BJ (cell line): ENCODE data around the gene CDC42EP3. TPM values are rescaled to one million over a fixed set of nuclear protein-coding genes. Genes with fewer than 3 reads are reported as not detected.

Source experiments
- CTCF ChIA-PET: fragments of 350-600 bp; formaldehyde crosslinking; extraction: SDS; loops from one replicate; lab custom pipeline; 2021; ENCODE audit warnings: antibody characterized with exemption, inconsistent platforms; lab: Yijun Ruan, JAX
- POLR2A ChIA-PET: fragments of 300-600 bp; sonication (Branson Sonifier 250); formaldehyde crosslinking; extraction: SDS; loops from one replicate; lab custom pipeline; 2021; ENCODE audit warnings: antibody characterized with exemption; lab: Charles Lee
- DNase-seq: peaks from one replicate; pipeline ENCODE4 v3.0.0-alpha.2; 2011; ENCODE audit warnings: low read depth
- H3K27me3 ChIP-seq: 2 replicates; pipeline ENCODE4 v1.6.0; 2011; ENCODE audit warnings: low read length; ENCODE audit not compliant: control insufficient read depth, insufficient read depth
- H3K36me3 ChIP-seq: 2 replicates; pipeline ENCODE4 v1.5.1; 2011; ENCODE audit warnings: low read length; ENCODE audit not compliant: control insufficient read depth, insufficient read depth
- H3K4me3 ChIP-seq: 2 replicates; pipeline ENCODE4 v1.5.1; 2011; ENCODE audit warnings: low read depth, mild to moderate bottlenecking, control low read depth, low read length
- polyA plus RNA-seq: library from polyadenylated mRNA; depleted of rRNA; stranded (reverse); fragments of >200 nt; gene quantifications from 2 replicates; pipeline ENCODE4 v1.2.3, GENCODE V29; 2011
- TF ChIP-seq, protein P1 (sequence below): IDR thresholded peaks from 2 replicates; pipeline ENCODE4 v1.5.1; 2011; ENCODE audit warnings: low read depth, mild to moderate bottlenecking, control low read depth, inconsistent platforms, low read length, moderate library complexity; ENCODE audit not compliant: insufficient read depth

Gene CDC42EP3
- polyA plus RNA-seq, 1 experiment = 191 TPM

DNA sequence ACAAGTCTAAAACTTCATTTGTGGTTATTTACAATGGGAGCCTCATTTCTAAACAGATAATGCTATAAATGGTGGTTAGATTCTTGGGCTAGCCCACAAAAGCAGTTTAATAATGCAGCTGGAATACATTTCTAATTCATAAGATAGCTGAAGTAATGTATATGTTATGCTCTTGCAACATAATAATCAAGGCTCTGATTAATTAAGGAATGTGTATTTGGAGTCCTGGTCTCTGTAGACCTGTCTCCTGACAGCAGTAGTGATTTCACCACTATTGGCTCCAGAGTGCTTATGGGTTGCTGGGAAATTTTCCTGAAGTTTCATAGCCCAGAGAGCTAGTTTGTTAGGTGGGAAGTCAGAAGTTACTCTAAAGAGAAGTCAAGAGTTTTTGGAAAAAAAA, 21.3 kb upstream of the CDC42EP3 start:
- H3K27me3 ChIP-seq = no peaks in the 10 kb centered on the region
- no peak overlapping the region for H3K4me3 ChIP-seq
- no peaks in the 10 kb centered on the region for H3K36me3 ChIP-seq
- ChIA-PET CTCF (interaction anchor here (0.7 kb wide), 1 partner anchor 119 kb away, joined by 3 read pairs; no protein-coding TSS in a partner anchor), POLR2A (no interaction called here)
- TF ChIP-seq, protein P1, sequence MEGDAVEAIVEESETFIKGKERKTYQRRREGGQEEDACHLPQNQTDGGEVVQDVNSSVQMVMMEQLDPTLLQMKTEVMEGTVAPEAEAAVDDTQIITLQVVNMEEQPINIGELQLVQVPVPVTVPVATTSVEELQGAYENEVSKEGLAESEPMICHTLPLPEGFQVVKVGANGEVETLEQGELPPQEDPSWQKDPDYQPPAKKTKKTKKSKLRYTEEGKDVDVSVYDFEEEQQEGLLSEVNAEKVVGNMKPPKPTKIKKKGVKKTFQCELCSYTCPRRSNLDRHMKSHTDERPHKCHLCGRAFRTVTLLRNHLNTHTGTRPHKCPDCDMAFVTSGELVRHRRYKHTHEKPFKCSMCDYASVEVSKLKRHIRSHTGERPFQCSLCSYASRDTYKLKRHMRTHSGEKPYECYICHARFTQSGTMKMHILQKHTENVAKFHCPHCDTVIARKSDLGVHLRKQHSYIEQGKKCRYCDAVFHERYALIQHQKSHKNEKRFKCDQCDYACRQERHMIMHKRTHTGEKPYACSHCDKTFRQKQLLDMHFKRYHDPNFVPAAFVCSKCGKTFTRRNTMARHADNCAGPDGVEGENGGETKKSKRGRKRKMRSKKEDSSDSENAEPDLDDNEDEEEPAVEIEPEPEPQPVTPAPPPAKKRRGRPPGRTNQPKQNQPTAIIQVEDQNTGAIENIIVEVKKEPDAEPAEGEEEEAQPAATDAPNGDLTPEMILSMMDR = no peak
- no peak for DNase-seq

DNA sequence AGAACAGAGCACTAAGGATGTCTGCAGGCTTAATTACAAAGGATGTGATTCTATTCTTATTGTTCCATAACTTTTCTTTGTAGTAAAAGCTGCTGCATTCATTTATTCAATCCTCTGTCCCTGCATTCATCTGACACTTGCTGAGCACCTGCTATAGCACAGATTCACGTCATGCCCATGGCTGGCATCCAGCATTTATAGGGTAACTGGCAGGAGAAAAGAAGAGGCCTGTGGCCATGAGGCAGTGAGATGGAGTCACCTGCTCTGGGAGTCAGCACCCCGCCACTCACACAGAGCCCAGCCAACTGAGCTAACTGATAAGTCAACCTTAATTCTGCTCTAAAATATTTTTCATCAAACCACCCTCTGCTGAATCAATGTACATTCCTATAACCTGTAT, 18.3 kb upstream of the CDC42EP3 start:
- no peaks in the 10 kb centered on the region for H3K36me3 ChIP-seq
- no peak overlapping the region for H3K4me3 ChIP-seq
- ChIA-PET POLR2A (interaction anchor here (0.8 kb wide), 1 partner anchor 9 kb away, joined by 3 read pairs; no protein-coding TSS in a partner anchor), CTCF (interaction anchor here (0.7 to 1.8 kb wide), 3 partner anchors 17 to 143 kb away, joined by 3 to 6 read pairs (median 3); no protein-coding TSS in a partner anchor)
- TF ChIP-seq, protein P1 = no peak
- H3K27me3 ChIP-seq = no peaks in the 10 kb centered on the region
- DNase-seq = no peak

DNA sequence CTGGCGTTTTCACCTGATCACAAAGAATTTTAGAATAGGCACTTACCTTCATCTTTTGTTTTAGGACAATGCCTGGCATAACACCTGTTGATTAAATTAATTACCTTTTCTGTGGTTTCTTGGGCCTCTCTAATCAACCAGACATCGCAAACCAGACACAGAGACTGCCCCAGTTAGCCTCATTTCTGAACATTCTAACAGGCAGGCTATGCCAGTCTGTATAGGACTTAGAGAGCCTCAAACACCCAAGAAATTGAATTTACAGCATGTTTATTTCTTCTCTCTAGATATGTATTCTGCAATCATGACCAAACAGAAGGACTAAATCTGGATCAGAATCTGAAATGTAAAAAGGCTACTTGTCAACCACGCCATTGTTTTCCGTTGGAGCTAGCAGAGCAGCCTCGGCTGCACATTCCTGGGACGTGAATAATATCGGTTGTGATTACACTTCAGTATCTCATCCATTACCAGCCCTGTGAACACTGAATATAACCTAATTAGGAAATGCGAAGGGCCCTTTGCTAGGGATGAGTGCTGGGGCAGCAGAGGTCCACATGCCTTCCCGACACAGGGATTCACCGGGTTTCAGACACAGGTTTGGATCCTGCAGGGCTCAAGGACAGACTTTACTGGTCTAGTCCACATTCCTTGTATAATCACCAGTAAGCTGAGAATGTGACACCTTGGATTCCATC, 17.5 kb upstream of the CDC42EP3 start:
- TF ChIP-seq, protein P1 = no peak
- DNase-seq = no peak
- Histone ChIP-seq H3K27me3 (no peaks in the 10 kb centered on the region), H3K4me3 (no peak overlapping the region), H3K36me3 (no peaks in the 10 kb centered on the region)
- ChIA-PET POLR2A (interaction anchor here (0.8 kb wide), 1 partner anchor 10 kb away, joined by 3 read pairs; no protein-coding TSS in a partner anchor), CTCF (interaction anchor here (0.7 to 1.8 kb wide), 3 partner anchors 18 to 144 kb away, joined by 3 to 6 read pairs (median 3); no protein-coding TSS in a partner anchor)

DNA sequence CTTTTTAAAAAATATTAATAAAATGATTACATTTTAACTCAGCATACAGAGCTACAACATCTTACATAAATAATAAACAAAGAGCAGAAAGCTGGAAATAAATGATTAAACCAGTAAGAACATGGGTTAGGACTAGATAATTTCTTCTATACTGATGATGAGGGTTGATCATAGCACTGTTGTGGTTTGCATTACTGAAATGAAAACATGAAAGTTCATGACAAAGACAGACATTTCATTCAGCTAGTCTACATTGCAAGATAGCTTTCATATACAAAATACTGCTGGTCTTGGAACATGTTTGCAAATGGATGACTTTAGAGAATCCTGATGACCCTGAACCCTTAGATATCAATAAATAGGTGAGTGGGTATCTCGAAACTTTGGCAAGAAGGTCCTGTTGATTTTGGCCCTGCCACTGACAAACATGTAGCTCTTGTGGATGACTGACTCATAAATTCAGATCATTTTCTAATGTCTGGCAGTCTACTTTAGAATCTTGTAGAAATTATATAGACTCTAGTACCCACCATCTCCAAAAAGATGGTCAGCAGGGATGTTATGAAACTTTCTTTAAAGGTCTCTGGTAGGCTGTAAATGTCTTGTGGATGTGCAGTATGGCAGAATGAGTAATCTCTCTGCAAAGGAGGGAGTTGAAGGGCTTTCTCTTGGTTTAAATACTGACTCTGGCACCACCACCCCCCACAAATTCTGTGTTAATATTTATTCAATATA, 15.5 kb upstream of the CDC42EP3 start:
- TF ChIP-seq, protein P1 = no peak
- DNase-seq = no peak
- CTCF ChIA-PET = no interaction called here
- no peaks in the 10 kb centered on the region for H3K27me3 ChIP-seq
- POLR2A ChIA-PET = no interaction called here
- no peaks in the 10 kb centered on the region for H3K36me3 ChIP-seq
- no peak overlapping the region for H3K4me3 ChIP-seq

DNA sequence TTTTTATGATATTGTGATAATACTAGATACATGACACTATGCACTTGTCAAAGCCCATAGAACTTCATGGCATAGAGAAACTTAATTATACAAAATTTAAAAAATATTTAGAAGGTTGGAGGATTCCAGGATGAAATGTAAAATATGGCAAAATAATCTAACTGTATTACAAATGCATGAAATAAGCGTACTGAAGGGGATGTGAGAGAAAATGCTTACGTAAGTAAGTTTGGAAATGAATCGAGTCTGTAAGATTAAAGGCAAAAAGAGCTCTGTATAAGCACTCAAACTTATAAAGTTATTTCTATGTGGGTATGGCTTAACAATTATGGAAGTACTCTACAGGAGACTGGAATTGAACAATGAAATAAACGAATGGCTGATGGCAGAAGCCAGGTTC, 13.4 kb upstream of the CDC42EP3 start:
- ChIA-PET POLR2A (interaction anchor here (0.6 kb wide), 1 partner anchor 27 kb away, joined by 4 read pairs; no protein-coding TSS in a partner anchor), CTCF (no interaction called here)
- DNase-seq = no peak
- Histone ChIP-seq H3K36me3 (no peaks in the 10 kb centered on the region), H3K27me3 (no peaks in the 10 kb centered on the region), H3K4me3 (no peak overlapping the region)
- TF ChIP-seq, protein P1 = no peak
